HG02678 (cell line): ENCODE results near the gene VCAM1.
"Not testable (repeated sequence)": the region's sequence is repeated elsewhere in the genome, so short reads cannot be mapped to it uniquely, and the experiment has no call there.

Experiments used
- ATAC-seq: cut with Tn5 transposase; IDR thresholded peaks from one replicate; pipeline ENCODE4 v1.9.1; 2021; ENCODE audit warnings: mild to moderate bottlenecking, moderate library complexity; ENCODE audit not compliant: unreplicated experiment

Gene VCAM1

DNA sequence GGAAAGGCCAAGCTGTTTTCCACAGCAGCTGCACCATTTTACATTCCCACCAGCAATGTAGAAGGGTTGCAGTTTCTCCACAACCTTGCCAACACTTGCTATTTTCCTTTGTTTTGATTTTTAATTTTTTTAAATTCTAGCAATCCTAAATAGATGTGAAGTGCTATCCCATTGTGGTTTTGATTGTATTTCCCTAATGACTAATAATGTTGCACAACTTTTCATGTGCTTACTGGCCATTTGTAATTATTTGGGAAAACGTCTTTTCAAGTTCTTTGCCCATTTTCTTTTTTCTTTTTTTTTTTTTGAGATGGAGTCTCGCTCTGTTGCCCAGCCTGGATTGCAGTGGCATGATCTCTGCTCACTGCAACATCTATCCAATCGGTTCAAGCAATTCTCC lies 53.9 kb downstream of the VCAM1 start:
- ATAC-seq, result no peak

DNA sequence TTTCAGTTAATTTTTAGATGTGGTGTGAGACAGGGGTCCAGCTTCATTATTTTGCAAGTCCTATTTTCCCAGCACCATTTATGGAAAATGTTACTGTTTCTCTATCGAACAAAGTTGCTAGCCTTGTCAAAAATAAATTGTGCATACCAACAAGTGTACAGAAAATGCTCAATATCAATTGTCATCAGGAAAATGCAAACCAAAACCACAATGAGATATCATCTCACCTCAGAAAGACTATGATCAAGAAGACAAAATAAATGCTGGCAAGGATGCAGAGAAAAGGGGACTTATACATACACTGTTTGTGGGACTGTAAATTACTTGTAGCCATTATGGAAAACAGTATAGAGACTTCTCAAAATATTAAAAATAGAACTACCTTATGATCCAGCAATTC lies 54.8 kb downstream of the VCAM1 start:
- ATAC-seq, result no peak

DNA sequence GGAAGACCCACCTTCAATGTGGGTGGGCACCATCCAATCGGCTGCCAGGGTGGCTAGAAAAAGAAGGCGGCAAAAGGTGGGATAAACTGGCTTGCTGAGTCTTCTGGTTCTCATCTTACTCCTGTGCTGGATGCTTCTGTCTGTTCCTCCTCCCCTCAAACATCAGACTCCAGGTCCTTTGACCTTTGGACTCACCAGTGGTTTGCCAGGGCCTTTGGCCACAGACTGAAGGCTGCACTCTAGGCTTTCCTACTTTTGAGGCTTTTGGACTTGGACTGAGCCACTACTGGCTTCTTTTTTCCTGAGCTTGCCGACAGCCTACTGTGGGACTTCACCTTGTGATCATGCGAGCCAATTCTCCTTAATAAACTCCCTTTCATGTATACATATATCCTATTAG lies 55.9 kb downstream of the VCAM1 start:
- no peak for ATAC-seq

DNA sequence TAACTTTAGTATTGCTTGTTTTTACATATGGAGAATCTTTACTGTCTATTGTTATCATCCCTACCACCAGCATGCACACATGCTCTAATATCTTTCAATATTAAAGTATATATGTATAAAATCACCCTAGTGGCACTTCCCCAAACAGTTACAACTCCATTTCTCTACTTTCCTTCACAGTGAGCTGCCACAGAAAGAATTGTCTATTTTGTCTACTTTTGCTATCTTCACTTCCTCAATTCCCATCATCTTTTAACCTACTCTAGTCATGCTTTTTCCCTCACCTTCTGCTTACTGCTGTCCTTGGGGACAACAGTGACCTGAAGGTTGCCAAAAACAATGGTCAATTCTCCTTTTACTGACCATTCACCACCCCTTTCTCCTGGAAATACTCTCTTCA lies 59.2 kb downstream of the VCAM1 start:
- ATAC-seq, result no peak

DNA sequence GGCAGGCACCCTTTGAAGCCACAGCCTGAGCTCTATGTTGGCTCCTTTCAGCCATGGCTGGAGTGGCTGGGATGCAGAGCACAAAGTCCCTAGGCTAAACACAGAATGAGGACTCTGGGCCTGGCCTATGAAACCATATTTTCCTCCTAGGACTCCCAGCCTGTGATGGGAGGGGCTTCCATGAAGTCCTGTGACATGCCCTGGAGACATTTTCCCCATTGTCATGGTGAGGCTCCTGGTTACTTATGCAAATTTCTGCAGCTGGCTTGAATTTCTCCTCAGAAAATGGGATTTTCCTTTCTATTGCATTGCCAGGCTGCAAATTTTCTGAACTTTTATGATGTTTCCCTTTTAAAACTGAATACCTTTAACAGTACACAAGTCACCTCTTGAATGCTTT lies 61.3 kb downstream of the VCAM1 start:
- no peak for ATAC-seq

DNA sequence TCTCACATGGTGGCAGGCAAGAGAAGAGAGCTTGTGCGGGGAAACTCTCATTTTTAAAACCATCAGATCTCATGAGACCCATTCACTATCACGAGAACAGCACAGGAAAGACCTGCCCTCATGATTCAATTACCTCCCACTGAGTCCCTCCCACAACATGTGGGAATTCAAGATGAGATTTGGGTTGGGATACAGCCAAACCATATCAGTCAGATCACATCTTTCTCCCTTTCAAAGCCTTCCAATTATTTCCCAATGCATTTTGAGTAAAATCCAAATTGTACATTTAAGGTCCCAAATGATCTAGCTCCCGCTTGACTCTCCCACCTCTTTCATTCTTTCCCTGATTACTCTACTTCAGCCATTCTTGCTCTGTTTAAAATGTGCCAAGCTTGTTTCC lies 62.2 kb downstream of the VCAM1 start:
- ATAC-seq, result not testable (repeated sequence)

DNA sequence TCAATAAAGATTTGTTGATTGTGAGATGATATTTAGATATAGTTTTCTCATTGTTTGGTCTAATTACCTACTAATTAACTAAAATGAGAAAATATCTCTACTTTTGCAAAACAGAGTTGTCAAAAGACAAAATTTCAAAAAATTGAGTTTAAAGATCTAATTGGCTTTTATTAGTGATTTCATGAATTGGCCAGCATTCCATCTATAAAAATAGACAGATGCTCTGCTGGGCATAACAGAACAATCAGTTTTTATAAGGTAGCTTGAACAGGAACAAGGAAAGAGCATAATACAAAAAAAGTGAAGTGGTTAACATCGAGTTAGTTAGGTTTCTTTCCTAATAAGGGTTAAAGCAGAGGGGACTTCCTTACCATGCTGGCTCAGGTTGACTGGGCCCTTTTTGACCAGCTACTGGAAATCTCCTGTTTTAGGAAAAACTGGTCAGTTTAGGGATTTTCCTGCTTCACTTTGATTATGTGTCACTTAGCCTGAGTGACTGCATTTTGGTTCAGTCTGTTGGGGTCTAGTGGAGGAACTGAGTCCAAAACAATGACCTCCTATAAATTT lies 63.0 kb downstream of the VCAM1 start:
- no peak for ATAC-seq

DNA sequence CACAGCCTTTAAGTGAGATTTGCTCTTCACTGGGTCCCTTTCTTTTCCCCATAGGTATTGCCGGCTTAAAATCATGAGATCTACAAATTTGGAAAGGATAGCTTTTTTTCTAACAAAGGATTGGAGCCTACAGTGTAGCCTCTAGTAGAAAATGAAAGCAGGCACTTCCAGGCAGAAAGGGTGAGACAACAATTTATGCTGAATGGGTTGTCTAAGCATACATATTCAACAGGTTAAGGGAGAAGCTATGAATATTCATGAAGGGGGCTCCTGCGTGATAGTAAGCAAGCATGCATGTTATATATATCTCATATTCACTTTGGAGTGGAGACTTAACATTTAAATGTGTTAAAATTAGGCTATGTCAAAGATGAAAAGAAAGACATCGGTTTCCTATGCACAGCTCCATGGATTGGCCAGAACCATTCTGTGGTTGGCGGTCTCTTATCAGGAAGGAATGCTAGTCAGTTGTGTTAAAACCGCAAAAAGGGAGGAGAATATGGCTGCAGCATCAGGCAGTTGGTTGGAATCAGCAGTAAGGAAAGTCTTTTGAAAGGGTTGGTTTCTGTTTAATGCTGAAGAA lies 66.0 kb downstream of the VCAM1 start:
- no peak for ATAC-seq

DNA sequence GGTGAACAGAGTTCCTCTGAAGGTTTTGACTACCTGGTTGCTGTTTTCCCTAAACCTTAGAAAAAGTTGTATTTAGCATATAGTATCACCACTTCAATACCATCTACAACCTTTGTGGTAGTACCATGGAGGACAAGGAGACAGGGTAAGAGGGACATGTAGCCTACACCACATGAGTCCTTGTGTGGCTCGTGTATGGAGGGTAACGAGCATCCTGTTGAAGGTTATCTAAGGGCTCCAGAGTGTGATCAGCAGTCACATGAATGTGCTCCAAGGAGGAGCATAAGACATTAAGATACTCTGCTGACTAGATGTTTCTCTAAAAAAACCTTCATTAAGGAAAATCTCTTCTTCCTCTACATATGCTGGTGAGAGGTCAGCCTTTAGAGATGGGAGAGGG lies 67.3 kb downstream of the VCAM1 start:
- no peak for ATAC-seq
